Activated CD8-positive, alpha-beta memory T cell treated with anti-CD3 and anti-CD28 coated beads for 36 hours (primary cell): ENCODE results near the gene DNM3. TPM values are rescaled to one million over a fixed set of nuclear protein-coding genes. Genes with fewer than 3 reads are reported as not detected.
"Not testable (repeated sequence)": the region's sequence is repeated elsewhere in the genome, so short reads cannot be mapped to it uniquely, and the experiment has no call there.

Source experiments
- CTCF ChIA-PET: fragments of 350-600 bp; sonication (Branson Sonifier 250); formaldehyde crosslinking; loops from one replicate; lab custom pipeline; 2021; ENCODE audit warnings: antibody characterized with exemption; lab: Charles Lee
- POLR2A ChIA-PET: fragments of 350-600 bp; sonication (Branson Sonifier 250); formaldehyde crosslinking; loops from one replicate; lab custom pipeline; 2021; ENCODE audit warnings: antibody characterized with exemption; lab: Charles Lee
- total RNA-seq, 2 experiments: library from RNA; stranded (reverse); gene quantifications; one replicate each; pipeline ENCODE4 v1.2.3, GENCODE V29; 2021

The DNM3 gene
- total RNA-seq, 2 experiments from 2014 or later = 0.57 to 0.78 TPM

DNA sequence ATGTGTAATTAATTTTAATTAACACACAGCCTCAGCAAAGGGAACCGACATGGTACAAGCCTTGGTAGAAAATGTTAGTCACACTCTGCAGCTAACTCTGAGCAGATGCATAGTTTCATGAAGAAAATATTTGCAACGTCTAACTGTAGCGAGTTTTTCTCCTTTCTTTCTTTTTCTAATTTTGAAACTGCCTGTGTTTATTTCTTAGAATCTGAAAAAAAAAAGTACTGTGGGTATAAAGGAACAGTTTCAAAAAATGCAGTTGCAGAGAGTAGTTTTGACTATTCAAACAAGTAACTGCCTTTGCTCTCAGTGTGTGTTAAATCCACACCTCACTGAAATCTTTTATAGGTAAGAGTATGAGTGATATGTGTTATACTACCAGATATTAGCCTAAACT, 429.3 kb downstream of the DNM3 start:
- ChIA-PET POLR2A (no interaction called here), CTCF (interaction anchor here (1.7 kb wide), 1 partner anchor 88 kb away, joined by 3 read pairs; no protein-coding TSS in a partner anchor)

DNA sequence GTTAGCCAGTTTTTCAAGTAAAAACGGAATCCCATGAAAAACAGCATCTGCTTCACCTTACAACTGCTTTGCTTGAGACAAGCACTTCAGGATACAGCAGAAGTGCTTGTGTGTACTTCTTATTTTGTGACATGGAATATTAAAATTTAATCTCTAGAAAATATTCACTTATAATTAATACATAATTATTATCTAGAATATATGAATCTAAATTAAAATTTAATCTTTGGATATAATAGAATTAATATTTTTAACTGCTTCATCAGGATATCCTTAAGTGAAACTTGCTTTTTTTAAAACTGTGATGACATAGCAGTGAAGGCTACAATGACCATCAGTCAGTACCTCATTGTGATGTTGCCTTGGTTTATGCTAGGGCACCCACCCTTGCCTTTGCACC, 430.8 kb downstream of the DNM3 start:
- ChIA-PET POLR2A (no interaction called here), CTCF (no interaction called here)

DNA sequence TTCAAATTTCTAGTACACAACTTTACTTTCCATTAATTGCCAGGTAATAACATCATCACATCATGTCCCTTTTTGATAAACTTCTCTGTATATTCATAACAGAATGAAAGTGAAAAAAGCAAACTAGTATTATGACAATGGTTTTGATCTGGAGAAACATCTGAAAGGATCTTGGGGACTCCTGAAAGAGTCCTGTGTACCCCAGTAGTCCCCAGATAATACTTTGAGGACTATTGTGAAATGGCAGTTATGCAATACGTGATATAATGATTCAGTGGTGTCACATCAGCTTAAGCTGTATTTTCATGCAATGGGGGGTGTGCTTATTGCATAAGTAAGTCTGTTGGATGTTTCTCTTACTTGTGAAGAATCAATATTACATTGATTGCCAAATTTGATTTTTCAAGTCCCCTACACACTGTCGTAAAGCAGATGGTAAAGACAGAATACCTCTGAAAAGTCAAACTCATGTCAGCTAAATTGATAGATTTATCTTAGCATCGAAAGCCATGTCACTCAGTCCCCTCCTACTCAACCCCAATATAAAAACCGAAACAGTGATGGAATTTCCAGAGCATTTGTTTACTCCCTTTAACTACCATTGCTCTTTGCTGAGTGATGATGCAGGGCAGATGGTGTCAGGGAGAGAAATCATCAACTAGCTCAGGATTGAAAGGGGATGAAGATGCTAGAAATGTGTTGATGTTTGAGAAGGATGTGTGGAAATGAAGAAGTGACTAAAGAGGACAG, 432.5 kb downstream of the DNM3 start:
- CTCF ChIA-PET = interaction anchor here (0.7 kb wide), 1 partner anchor 1412 kb away, joined by 3 read pairs; no protein-coding TSS in a partner anchor
- POLR2A ChIA-PET = no interaction called here

- CTCF ChIA-PET = no interaction called here
- POLR2A ChIA-PET = no interaction called here
Observed at GRCh38 chr1:172275478-172275877, 434.2 kb downstream of the DNM3 start.

- ChIA-PET CTCF (no interaction called here), POLR2A (no interaction called here)
Observed at GRCh38 chr1:172276120-172276818, 435.0 kb downstream of the DNM3 start.

DNA sequence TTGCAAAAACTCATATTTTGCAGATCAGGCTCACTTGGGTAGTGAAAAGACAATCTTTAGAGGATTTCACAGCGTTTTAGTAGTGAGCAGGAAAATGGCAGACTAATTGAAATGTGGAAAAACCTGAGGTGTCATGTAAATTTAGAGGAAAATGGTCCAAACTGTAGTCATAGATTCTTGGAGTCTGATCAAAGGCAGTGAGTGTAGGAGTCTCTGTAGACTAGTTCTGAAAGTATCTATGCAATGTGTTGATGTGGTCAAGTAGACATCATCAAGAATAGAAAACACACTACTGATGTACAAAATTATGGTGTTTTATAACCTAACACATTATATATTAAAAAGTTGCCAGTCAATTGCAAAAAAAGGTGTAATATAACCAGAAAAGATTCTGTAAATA, 436.0 kb downstream of the DNM3 start:
- CTCF ChIA-PET = no interaction called here
- POLR2A ChIA-PET = no interaction called here

DNA sequence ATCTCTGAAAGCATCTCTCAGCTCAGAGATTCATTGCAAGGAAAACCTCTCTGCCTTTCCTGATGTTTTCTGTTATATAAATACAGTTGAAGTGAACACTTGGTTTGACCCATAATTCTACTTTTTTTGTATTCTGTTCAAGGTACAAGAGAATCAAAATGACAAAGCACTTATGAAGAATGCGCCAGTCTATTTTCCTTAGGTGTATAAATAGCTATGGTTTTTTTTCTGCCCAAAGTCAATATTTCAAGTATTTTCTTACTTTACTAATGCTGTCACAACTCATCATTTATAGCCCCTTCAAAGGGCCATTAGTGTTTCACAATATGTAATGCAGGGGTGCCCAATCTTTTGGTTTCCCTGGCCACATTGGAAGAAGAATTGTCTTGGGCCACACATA, 436.7 kb downstream of the DNM3 start:
- ChIA-PET POLR2A (no interaction called here), CTCF (no interaction called here)

GRCh38 chr1:172278478-172278877, 437.2 kb downstream of the DNM3 start:
- ChIA-PET POLR2A (no interaction called here), CTCF (no interaction called here)

- POLR2A ChIA-PET = no interaction called here
- CTCF ChIA-PET = no interaction called here
Observed at GRCh38 chr1:172279939-172280636, 438.8 kb downstream of the DNM3 start.

DNA sequence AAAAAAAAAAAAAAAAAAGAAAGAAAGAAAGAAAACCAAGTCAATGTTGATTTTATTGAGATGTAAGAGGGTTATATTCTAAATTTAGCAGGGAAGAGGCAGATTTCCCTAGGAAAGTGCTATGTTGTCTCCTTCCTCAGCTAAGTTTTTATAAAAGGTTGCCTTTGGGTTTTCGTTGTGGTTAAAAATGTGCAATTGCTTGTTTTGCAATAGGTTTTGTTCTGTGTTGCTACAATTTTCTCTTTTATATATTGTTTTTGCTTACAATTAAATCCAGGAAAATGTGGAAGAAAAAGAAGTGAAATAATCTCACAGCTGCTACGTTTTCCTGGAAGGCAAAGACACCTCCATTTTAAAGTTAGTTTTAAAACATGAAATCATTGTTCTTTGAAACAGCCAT, 442.5 kb downstream of the DNM3 start:
- ChIA-PET CTCF (no interaction called here), POLR2A (no interaction called here)

DNA sequence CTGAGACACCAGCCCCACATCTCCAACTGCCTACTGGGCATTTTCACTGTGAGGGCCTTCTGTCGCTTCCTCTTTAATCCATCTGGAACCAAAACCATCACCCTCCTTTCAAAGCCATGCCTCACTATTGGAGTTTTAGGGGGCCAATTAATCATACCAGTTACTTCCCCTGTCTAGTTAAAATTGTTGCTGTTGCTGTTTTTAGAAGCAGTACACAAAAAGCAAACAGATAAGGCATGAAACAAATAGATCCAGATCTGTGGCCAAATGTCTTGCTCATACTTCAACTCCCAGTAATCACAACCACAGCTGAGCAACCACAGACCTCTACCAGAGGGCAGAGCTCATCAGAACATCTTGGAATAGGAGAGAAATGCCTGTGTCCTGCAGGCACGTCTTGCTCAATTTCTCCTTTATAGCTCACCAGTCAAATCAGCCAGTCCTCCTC, 445.4 kb downstream of the DNM3 start:
- ChIA-PET POLR2A (no interaction called here), CTCF (no interaction called here)

- ChIA-PET POLR2A (no interaction called here), CTCF (no interaction called here)
Observed at GRCh38 chr1:172287208-172287607, 445.9 kb downstream of the DNM3 start.

DNA sequence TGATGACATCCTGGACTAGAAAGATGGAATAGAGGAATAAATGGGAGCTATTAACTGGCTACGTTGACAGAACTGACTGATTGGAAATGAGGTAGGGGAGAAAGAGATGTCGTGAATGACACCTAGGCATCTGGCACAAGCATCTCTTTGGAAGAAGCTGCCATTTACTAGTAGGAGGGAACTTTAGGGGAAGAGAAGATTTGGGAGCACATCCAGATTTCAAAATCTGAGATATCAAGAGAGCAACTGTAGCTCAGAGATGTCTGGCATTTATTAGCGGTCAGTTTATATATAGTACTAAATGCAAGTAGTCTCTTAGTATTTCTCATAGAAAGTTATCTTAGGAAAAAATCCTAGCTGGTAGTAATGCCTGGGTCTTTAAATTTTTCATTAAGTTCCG, 447.3 kb downstream of the DNM3 start:
- CTCF ChIA-PET = no interaction called here
- POLR2A ChIA-PET = no interaction called here

- ChIA-PET CTCF (no interaction called here), POLR2A (no interaction called here)
Observed at GRCh38 chr1:172289448-172289847, 448.1 kb downstream of the DNM3 start.

- ChIA-PET POLR2A (no interaction called here), CTCF (no interaction called here)
Observed at GRCh38 chr1:172292840-172293239, 451.5 kb downstream of the DNM3 start.

GRCh38 chr1:172293429-172293828, 452.1 kb downstream of the DNM3 start:
- ChIA-PET POLR2A (no interaction called here), CTCF (no interaction called here)

GRCh38 chr1:172298141-172298540, 456.8 kb downstream of the DNM3 start:
- CTCF ChIA-PET = no interaction called here
- POLR2A ChIA-PET = no interaction called here

GRCh38 chr1:172298911-172299310, 457.6 kb downstream of the DNM3 start:
- ChIA-PET CTCF (no interaction called here), POLR2A (no interaction called here)

DNA sequence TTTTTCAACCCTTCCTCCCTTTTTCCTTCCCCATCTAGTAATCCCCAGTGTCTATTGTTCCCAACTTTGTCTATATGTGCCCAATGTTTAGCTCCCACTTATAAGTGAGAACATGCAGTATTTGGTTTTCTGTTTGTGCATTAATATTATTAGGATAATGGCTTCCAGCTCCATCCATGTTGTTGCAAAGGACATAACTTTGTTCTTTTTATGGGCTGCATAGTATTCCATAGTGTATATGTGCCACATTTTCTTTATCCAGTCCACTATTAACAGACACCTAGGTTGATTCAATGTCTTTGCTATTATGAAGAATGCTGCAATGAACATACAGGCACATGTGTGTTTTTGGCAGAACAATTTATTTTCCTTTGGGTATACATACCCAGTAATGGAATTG, 458.2 kb downstream of the DNM3 start:
- ChIA-PET CTCF (no interaction called here), POLR2A (no interaction called here)

DNA sequence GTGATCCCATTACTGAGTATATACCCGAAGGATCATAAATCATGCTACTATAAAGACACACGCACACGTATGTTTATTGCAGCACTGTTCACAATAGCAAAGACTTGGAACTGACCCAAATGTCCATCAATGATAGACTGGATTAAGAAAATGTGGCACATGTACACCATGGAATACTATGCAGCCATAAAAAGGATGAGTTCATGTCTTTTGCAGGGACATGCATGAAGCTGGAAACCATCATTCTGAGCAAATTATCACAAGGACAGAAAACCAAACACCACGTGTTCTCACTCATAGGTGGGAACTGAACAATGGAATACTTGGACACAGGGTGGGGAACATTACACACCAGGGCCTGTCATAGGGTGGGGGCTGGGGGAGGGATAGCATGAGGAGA, 466.2 kb downstream of the DNM3 start:
- CTCF ChIA-PET, POLR2A ChIA-PET: not testable (repeated sequence)

- POLR2A ChIA-PET = no interaction called here
- CTCF ChIA-PET = no interaction called here
Observed at GRCh38 chr1:172308142-172308541, 466.8 kb downstream of the DNM3 start.
